Effector memory CD8-positive, alpha-beta T cell (primary cell): ENCODE data around the gene TOX2.

Experiments used
- ATAC-seq: fragments of 150-1000 bp; cut with Tn5 transposase; replicated peaks from 2 replicates; pipeline ENCODE4 v1.10.0; 2021; ENCODE audit warnings: mild to moderate bottlenecking, moderate library complexity
- DNase-seq, 3 experiments: peaks; one replicate each; pipeline ENCODE4 v3.0.0; 2021
- H3K27ac Mint-ChIP-seq, 2 donors: one replicate each; pipeline ENCODE4 v1.8.0; 2022; ENCODE audit warnings: mild to moderate bottlenecking in 2 of 2, mixed read lengths in 2 of 2, moderate library complexity in 2 of 2
- H3K27me3 Mint-ChIP-seq, 2 donors: one replicate each; pipeline ENCODE4 v1.8.0; 2022; ENCODE audit warnings: mixed read lengths in 2 of 2
- H3K36me3 Mint-ChIP-seq: one replicate; pipeline ENCODE4 v1.8.0; 2022; ENCODE audit warnings: mild to moderate bottlenecking, moderate library complexity, mixed read lengths; ENCODE audit not compliant: insufficient read depth
- H3K4me1 Mint-ChIP-seq, 2 donors: one replicate each; pipeline ENCODE4 v1.8.0; 2022; ENCODE audit warnings: low read depth in 2 of 2, mixed read lengths in 2 of 2
- H3K4me3 Mint-ChIP-seq, 2 donors: one replicate each; pipeline ENCODE4 v1.8.0; 2022; ENCODE audit warnings: mild to moderate bottlenecking in 2 of 2, mixed read lengths in 2 of 2, moderate library complexity in 2 of 2
- H3K9me3 Mint-ChIP-seq, 2 donors: one replicate each; pipeline ENCODE4 v1.8.0; 2022; ENCODE audit warnings: mixed read lengths in 2 of 2

TOX2 gene

GRCh38 chr20:43906505-43907034 is 8.1 kb upstream of the TOX2 start:
- peaks cover 0 to 2% of the 10 kb centered on the region in 2 donors for H3K4me1 Mint-ChIP-seq
- H3K4me3 Mint-ChIP-seq = no peak overlapping the region
- no peak overlapping the region for H3K27ac Mint-ChIP-seq
- H3K36me3 Mint-ChIP-seq = peaks cover 7% of the 10 kb centered on the region
- no peaks in the 10 kb centered on the region for H3K9me3 Mint-ChIP-seq
- DNase-seq (no peak), ATAC-seq (no peak)
- H3K27me3 Mint-ChIP-seq = peaks cover 17 to 51% of the 10 kb centered on the region in 2 donors

GRCh38 chr20:43909211-43909610 is 5.4 kb upstream of the TOX2 start:
- H3K9me3 Mint-ChIP-seq = peaks cover 0 to 12% of the 10 kb centered on the region in 2 donors
- ATAC-seq (no peak), DNase-seq (no peak)
- no peak overlapping the region for H3K27ac Mint-ChIP-seq
- H3K4me3 Mint-ChIP-seq = no peak overlapping the region
- H3K4me1 Mint-ChIP-seq = peaks cover 3 to 4% of the 10 kb centered on the region in 2 donors
- H3K27me3 Mint-ChIP-seq = peaks cover 38 to 62% of the 10 kb centered on the region in 2 donors
- peaks cover 4% of the 10 kb centered on the region for H3K36me3 Mint-ChIP-seq

GRCh38 chr20:43909720-43910119 is 4.9 kb upstream of the TOX2 start:
- peaks cover 38 to 62% of the 10 kb centered on the region in 2 donors for H3K27me3 Mint-ChIP-seq
- no peak overlapping the region for H3K27ac Mint-ChIP-seq
- H3K9me3 Mint-ChIP-seq = peaks cover 0 to 12% of the 10 kb centered on the region in 2 donors
- H3K36me3 Mint-ChIP-seq = peaks cover 4% of the 10 kb centered on the region
- H3K4me3 Mint-ChIP-seq = no peak overlapping the region
- no peak for ATAC-seq
- H3K4me1 Mint-ChIP-seq = peaks cover 3 to 5% of the 10 kb centered on the region in 2 donors
- no peak for DNase-seq

GRCh38 chr20:43910564-43910963 is 4.1 kb upstream of the TOX2 start:
- DNase-seq (no peak), ATAC-seq (no peak)
- Mint-ChIP-seq H3K36me3 (peaks cover 4% of the 10 kb centered on the region), H3K27ac (no peak overlapping the region), H3K27me3 (peaks cover 45 to 68% of the 10 kb centered on the region in 2 donors), H3K4me1 (peaks cover 9 to 11% of the 10 kb centered on the region in 2 donors), H3K4me3 (no peak overlapping the region), H3K9me3 (peaks cover 0 to 12% of the 10 kb centered on the region in 2 donors)

- Mint-ChIP-seq H3K4me3 (no peak overlapping the region), H3K27me3 (peaks cover 48 to 73% of the 10 kb centered on the region in 2 donors), H3K4me1 (peaks cover 12 to 15% of the 10 kb centered on the region in 2 donors), H3K27ac (no peak overlapping the region), H3K9me3 (peaks cover 0 to 12% of the 10 kb centered on the region in 2 donors), H3K36me3 (peaks cover 4% of the 10 kb centered on the region)
- ATAC-seq (no peak), DNase-seq (no peak)
These were observed 3.6 kb upstream of the TOX2 start for GRCh38 chr20:43911066-43911465.

GRCh38 chr20:43913291-43914025 is 1.2 kb upstream of the TOX2 start:
- DNase-seq = no peak
- H3K27me3 Mint-ChIP-seq = peaks cover 56 to 93% of the 10 kb centered on the region in 2 donors
- H3K36me3 Mint-ChIP-seq = peaks cover 4% of the 10 kb centered on the region
- no peak for ATAC-seq
- H3K27ac Mint-ChIP-seq = no peak overlapping the region
- peak overlapping the region; percentile 71 to 72 for H3K4me3 Mint-ChIP-seq
- peaks cover 13 to 18% of the 10 kb centered on the region in 2 donors for H3K4me1 Mint-ChIP-seq
- peaks cover 0 to 12% of the 10 kb centered on the region in 2 donors for H3K9me3 Mint-ChIP-seq

- H3K4me1 Mint-ChIP-seq = peaks cover 13 to 18% of the 10 kb centered on the region in 2 donors
- H3K27me3 Mint-ChIP-seq = peaks cover 52 to 98% of the 10 kb centered on the region in 2 donors
- ATAC-seq (peak; percentile 75), DNase-seq (peak; percentile 40 to 50 (median 42))
- H3K9me3 Mint-ChIP-seq = peaks cover 0 to 12% of the 10 kb centered on the region in 2 donors
- H3K27ac Mint-ChIP-seq = peak overlapping the region; percentile 71 to 84
- peak overlapping the region; percentile 79 to 88 for H3K4me3 Mint-ChIP-seq
- H3K36me3 Mint-ChIP-seq = peaks cover 4% of the 10 kb centered on the region
These were observed 790 bp downstream of the TOX2 start for GRCh38 chr20:43915211-43916072.

GRCh38 chr20:43916073-43916880 is 1.6 kb downstream of the TOX2 start:
- H3K4me1 Mint-ChIP-seq = peaks cover 13 to 20% of the 10 kb centered on the region in 2 donors
- peaks cover 46 to 97% of the 10 kb centered on the region in 2 donors for H3K27me3 Mint-ChIP-seq
- H3K4me3 Mint-ChIP-seq = peak overlapping the region; percentile 79 to 88
- H3K27ac Mint-ChIP-seq = peak overlapping the region in 1 of 2 donors; percentile 72
- H3K36me3 Mint-ChIP-seq = no peaks in the 10 kb centered on the region
- H3K9me3 Mint-ChIP-seq = peaks cover 0 to 12% of the 10 kb centered on the region in 2 donors
- DNase-seq = no peak
- no peak for ATAC-seq

- DNase-seq = no peak
- H3K36me3 Mint-ChIP-seq = no peaks in the 10 kb centered on the region
- ATAC-seq = no peak
- H3K4me1 Mint-ChIP-seq = peaks cover 17 to 26% of the 10 kb centered on the region in 2 donors
- peak overlapping the region in 1 of 2 donors; percentile 72 for H3K27ac Mint-ChIP-seq
- peaks cover 0 to 12% of the 10 kb centered on the region in 2 donors for H3K9me3 Mint-ChIP-seq
- H3K27me3 Mint-ChIP-seq = peaks cover 41 to 97% of the 10 kb centered on the region in 2 donors
- peak overlapping the region; percentile 14 to 88 for H3K4me3 Mint-ChIP-seq
These were observed 2.3 kb downstream of the TOX2 start for GRCh38 chr20:43916881-43917371.

GRCh38 chr20:43917380-43917779 is 2.7 kb downstream of the TOX2 start:
- Mint-ChIP-seq H3K36me3 (no peaks in the 10 kb centered on the region), H3K27ac (no peak overlapping the region), H3K4me3 (peak overlapping the region in 1 of 2 donors; percentile 88)

GRCh38 chr20:43919686-43920403 is 5.2 kb downstream of the TOX2 start:
- Mint-ChIP-seq H3K36me3 (no peaks in the 10 kb centered on the region), H3K4me1 (peaks cover 25 to 30% of the 10 kb centered on the region in 2 donors), H3K27ac (no peak overlapping the region), H3K27me3 (peaks cover 32 to 99% of the 10 kb centered on the region in 2 donors), H3K9me3 (no peaks in the 10 kb centered on the region), H3K4me3 (no peak overlapping the region)
- no peak for DNase-seq
- no peak for ATAC-seq

More at GRCh38 chr20:43917380-43917779, 2.7 kb downstream of the TOX2 start:
- Mint-ChIP-seq H3K9me3 (peaks cover 0 to 10% of the 10 kb centered on the region in 2 donors), H3K4me1 (peaks cover 17 to 26% of the 10 kb centered on the region in 2 donors), H3K27me3 (peaks cover 37 to 97% of the 10 kb centered on the region in 2 donors)
- no peak for ATAC-seq
- no peak for DNase-seq

- H3K27ac Mint-ChIP-seq = no peak overlapping the region
- H3K27me3 Mint-ChIP-seq = peaks cover 27 to 99% of the 10 kb centered on the region in 2 donors
- DNase-seq (no peak), ATAC-seq (no peak)
- H3K36me3 Mint-ChIP-seq = no peaks in the 10 kb centered on the region
- H3K4me3 Mint-ChIP-seq = no peak overlapping the region
- H3K4me1 Mint-ChIP-seq = peaks cover 26 to 31% of the 10 kb centered on the region in 2 donors
- H3K9me3 Mint-ChIP-seq = no peaks in the 10 kb centered on the region
These were observed 6.1 kb downstream of the TOX2 start for GRCh38 chr20:43920797-43921196.
